Measurements from ENCODE around the gene ARID1A.

GRCh38 chr1:26666855-26667254 is 29.0 kb upstream of the ARID1A start:
- TF ChIP-seq CTCF (IDR thresholded peaks at IDR 0.05): no peak
- no peak for TF ChIP-seq POLR2A (IDR thresholded peaks at IDR 0.05)

Data from right lobe of liver (tissue), 4 donors.